ENCODE data around the gene MATCAP1.
A peak's percentile ranks its signal among the peaks of the same experiment; 100 is the strongest.

Gene MATCAP1

DNA sequence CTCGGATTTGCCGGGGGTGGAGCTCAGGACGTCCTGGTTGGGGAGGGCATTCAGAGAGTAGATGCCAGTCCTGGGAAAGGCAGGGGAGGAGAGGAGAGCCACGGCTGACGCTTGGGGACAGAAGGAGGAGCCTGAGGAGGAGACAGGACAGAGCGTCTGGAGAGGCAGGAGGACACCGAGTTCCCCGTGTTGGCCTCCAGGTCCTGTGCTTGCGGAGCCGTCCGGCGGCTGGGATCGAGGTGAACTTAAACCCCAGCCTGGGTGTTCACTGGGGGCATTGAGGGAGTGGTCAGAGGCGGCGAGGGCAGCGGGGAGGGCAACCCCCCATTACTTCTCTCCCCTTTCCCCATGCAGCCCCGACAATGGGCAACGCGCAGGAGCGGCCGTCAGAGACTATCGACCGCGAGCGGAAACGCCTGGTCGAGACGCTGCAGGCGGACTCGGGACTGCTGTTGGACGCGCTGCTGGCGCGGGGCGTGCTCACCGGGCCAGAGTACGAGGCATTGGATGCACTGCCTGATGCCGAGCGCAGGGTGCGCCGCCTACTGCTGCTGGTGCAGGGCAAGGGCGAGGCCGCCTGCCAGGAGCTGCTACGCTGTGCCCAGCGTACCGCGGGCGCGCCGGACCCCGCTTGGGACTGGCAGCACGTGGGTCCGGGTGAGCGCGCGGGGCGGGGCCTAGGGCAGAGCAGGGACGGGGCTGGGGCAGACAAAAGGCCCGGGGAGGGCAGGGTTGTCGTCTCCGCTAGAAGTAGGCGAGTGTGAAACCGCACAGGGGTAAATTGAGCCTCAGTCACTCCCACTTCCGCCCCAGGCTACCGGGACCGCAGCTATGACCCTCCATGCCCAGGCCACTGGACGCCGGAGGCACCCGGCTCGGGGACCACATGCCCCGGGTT, 9.7 kb downstream of the MATCAP1 start:
- peak overlapping the region; percentile 57 for H2AFZ ChIP-seq (ENCODE audit: low read length)
- H3K27ac ChIP-seq (ENCODE audit: low read length) = peak overlapping the region; percentile 68; the same call in 1 of the 2 replicates
- peaks cover 49% of the 10 kb centered on the region for H3F3A ChIP-seq (ENCODE audit: insufficient read depth, low read length)
- H3K9me3 ChIP-seq (replicated peaks; ENCODE audit: insufficient read depth, low read length) = no peaks in the 10 kb centered on the region
- no peaks in the 10 kb centered on the region for H3K27me3 ChIP-seq (replicated peaks; ENCODE audit: insufficient read depth, low read length)
- H3K4me2 ChIP-seq (ENCODE audit: low read depth, low read length) = peak overlapping the region; percentile 97
- H3K4me1 ChIP-seq (ENCODE audit: low read length) = peaks cover 35% of the 10 kb centered on the region
- H3K79me2 ChIP-seq (ENCODE audit: low read length) = peaks cover 9% of the 10 kb centered on the region
- H3K36me3 ChIP-seq (replicated peaks; ENCODE audit: insufficient read depth, low read length) = no peaks in the 10 kb centered on the region
- H4K20me1 ChIP-seq (ENCODE audit: insufficient read depth, low read length) = no peaks in the 10 kb centered on the region
- TF ChIP-seq, protein P1, sequence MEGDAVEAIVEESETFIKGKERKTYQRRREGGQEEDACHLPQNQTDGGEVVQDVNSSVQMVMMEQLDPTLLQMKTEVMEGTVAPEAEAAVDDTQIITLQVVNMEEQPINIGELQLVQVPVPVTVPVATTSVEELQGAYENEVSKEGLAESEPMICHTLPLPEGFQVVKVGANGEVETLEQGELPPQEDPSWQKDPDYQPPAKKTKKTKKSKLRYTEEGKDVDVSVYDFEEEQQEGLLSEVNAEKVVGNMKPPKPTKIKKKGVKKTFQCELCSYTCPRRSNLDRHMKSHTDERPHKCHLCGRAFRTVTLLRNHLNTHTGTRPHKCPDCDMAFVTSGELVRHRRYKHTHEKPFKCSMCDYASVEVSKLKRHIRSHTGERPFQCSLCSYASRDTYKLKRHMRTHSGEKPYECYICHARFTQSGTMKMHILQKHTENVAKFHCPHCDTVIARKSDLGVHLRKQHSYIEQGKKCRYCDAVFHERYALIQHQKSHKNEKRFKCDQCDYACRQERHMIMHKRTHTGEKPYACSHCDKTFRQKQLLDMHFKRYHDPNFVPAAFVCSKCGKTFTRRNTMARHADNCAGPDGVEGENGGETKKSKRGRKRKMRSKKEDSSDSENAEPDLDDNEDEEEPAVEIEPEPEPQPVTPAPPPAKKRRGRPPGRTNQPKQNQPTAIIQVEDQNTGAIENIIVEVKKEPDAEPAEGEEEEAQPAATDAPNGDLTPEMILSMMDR (IDR thresholded peaks at IDR 0.05; ENCODE audit: low read length) = peak; percentile 36
- no peak for TF ChIP-seq EZH2phosphoT487 (IDR thresholded peaks at IDR 0.05; ENCODE audit: low read length)
- TF ChIP-seq EZH2 (optimal IDR thresholded peaks at IDR 0.05; ENCODE audit: low read depth, low read length) = no peak
- peak; percentile 94 for DNase-seq
- H3K4me3 ChIP-seq (ENCODE audit: low read length) = peak overlapping the region; percentile 68
- H3K9me2 ChIP-seq (replicated peaks; ENCODE audit: insufficient read depth, low read length) = no peaks in the 10 kb centered on the region
- H3K9ac ChIP-seq (ENCODE audit: low read length) = peak overlapping the region; percentile 62

DNA sequence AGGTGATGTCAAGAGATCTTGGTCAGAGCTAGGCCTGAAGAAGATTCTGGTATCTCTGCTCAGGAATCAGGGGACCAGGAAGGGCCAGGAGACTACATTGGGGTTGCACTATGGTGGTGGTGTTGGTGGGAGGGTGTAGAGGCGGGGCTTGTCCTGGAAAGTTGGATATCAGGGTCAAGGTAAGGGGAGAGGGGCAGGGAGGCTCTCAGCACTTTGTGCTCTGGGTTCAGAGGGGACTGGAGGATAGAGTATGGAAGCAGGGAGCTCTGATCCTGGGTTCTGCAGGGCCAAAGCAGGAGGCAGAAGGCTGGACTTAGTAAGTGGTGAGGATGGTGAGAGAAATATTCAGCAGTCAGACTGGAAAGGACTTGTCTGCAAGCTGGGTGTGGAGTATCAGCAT, 10.4 kb downstream of the MATCAP1 start:
- peak overlapping the region; percentile 57 for H2AFZ ChIP-seq (ENCODE audit: low read length)
- no peaks in the 10 kb centered on the region for H3K9me3 ChIP-seq (replicated peaks; ENCODE audit: insufficient read depth, low read length)
- TF ChIP-seq EZH2 (optimal IDR thresholded peaks at IDR 0.05; ENCODE audit: low read depth, low read length) (no peak), EZH2phosphoT487 (IDR thresholded peaks at IDR 0.05; ENCODE audit: low read length) (no peak)
- TF ChIP-seq, protein P1 (IDR thresholded peaks at IDR 0.05; ENCODE audit: low read length) = no peak

DNA sequence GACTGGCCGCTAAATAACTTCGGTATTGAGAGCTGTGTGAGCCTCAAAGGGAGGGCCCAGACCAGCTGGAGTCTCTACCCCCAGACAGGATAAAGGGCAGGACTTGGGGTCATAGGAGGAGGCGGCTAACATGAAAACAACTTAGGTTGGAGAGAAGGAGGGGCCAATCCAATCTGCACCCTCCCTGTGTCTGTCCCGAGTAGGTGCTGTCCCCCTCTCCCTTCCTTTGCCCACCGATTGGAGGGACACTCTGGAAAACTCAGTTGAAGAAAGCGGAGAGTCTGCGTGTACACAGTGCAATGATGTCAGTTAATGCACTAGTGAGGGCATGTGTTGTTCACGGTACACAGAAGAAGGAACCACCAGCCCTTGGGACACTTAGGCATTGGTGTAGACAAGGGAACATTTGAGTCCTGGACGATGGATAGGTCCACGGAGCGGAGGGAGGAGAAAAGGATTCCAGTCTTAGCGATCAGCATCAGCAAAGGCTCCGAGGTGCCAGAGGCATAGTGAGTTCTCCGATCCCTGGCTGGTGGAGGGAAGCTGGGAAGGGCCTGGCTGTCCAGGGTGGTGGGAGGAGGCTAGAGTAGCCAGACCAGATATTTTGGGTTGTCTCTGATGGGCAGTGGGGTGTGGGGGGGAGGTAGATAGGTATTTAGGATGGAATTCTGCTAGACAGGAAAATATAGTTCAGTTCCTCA, 12.7 kb downstream of the MATCAP1 start:
- Histone ChIP-seq H3K4me3 (ENCODE audit: low read length) (peak overlapping the region; percentile 70), H3K79me2 (ENCODE audit: low read length) (peaks cover 9% of the 10 kb centered on the region), H3K9ac (ENCODE audit: low read length) (peak overlapping the region; percentile 76), H3K9me3 (replicated peaks; ENCODE audit: insufficient read depth, low read length) (no peaks in the 10 kb centered on the region), H3K27me3 (replicated peaks; ENCODE audit: insufficient read depth, low read length) (no peaks in the 10 kb centered on the region), H4K20me1 (ENCODE audit: insufficient read depth, low read length) (no peaks in the 10 kb centered on the region), H3K36me3 (replicated peaks; ENCODE audit: insufficient read depth, low read length) (no peaks in the 10 kb centered on the region), H3K4me1 (ENCODE audit: low read length) (peaks cover 37% of the 10 kb centered on the region), H3K27ac (ENCODE audit: low read length) (peak overlapping the region; percentile 77; the same call in 1 of the 2 replicates), H3K9me2 (replicated peaks; ENCODE audit: insufficient read depth, low read length) (no peaks in the 10 kb centered on the region), H3K4me2 (ENCODE audit: low read depth, low read length) (peak overlapping the region; percentile 93), H2AFZ (ENCODE audit: low read length) (peak overlapping the region; percentile 66), H3F3A (ENCODE audit: insufficient read depth, low read length) (peaks cover 39% of the 10 kb centered on the region)
- DNase-seq = no peak
- TF ChIP-seq, protein P1 (IDR thresholded peaks at IDR 0.05; ENCODE audit: low read length) = no peak
- no peak for TF ChIP-seq EZH2 (optimal IDR thresholded peaks at IDR 0.05; ENCODE audit: low read depth, low read length)

More for the DNA sequence above, 10.4 kb downstream of the MATCAP1 start:
- H3K79me2 ChIP-seq (ENCODE audit: low read length) = peaks cover 9% of the 10 kb centered on the region
- DNase-seq = no peak
- peaks cover 49% of the 10 kb centered on the region for H3F3A ChIP-seq (ENCODE audit: insufficient read depth, low read length)
- peak overlapping the region; percentile 62 for H3K9ac ChIP-seq (ENCODE audit: low read length)
- peak overlapping the region; percentile 97 for H3K4me2 ChIP-seq (ENCODE audit: low read depth, low read length)
- H3K27me3 ChIP-seq (replicated peaks; ENCODE audit: insufficient read depth, low read length) = no peaks in the 10 kb centered on the region
- no peaks in the 10 kb centered on the region for H4K20me1 ChIP-seq (ENCODE audit: insufficient read depth, low read length)
- H3K4me3 ChIP-seq (ENCODE audit: low read length) = peak overlapping the region; percentile 68
- no peaks in the 10 kb centered on the region for H3K9me2 ChIP-seq (replicated peaks; ENCODE audit: insufficient read depth, low read length)
- H3K27ac ChIP-seq (ENCODE audit: low read length) = peak overlapping the region; percentile 68; the same call in 1 of the 2 replicates
- no peaks in the 10 kb centered on the region for H3K36me3 ChIP-seq (replicated peaks; ENCODE audit: insufficient read depth, low read length)
- H3K4me1 ChIP-seq (ENCODE audit: low read length) = peaks cover 32% of the 10 kb centered on the region

Measured in MM.1S (cell line).